ENCODE data around the gene GZF1. TPM values are rescaled to one million over a fixed set of nuclear protein-coding genes. Genes with fewer than 3 reads are reported as not detected.

GZF1 gene
- total RNA-seq, 1 experiment from 2014 or later = 17.0 TPM

- Histone ChIP-seq H3K56ac (ENCODE audit: insufficient read length, low read depth, low read length) (no peak overlapping the region), H2AFZ (ENCODE audit: low read length) (no peak overlapping the region), H4K91ac (ENCODE audit: insufficient read length, low read depth, low read length) (peak overlapping the region; percentile 21), H3T11ph (ENCODE audit: low read length) (no peak overlapping the region), H3K9ac (ENCODE audit: extremely low read depth, insufficient read length, low read length) (peak overlapping the region; percentile 85), H2BK5ac (ENCODE audit: insufficient read length, low read length) (no peak overlapping the region), H3K4me2 (ENCODE audit: insufficient read depth, insufficient read length, low read length) (peak overlapping the region; percentile 88), H3K4ac (ENCODE audit: low read depth, low read length) (0 out of 2 replicates have a peak overlapping the region, but pooled peaks have one; percentile 6), H3K79me1 (ENCODE audit: insufficient read depth, low read depth, low read length, poor library complexity, severe bottlenecking) (peaks cover 3% of the 10 kb centered on the region), H3K27me3 (ENCODE audit: insufficient read depth, low read length) (no peaks in the 10 kb centered on the region), H3K18ac (ENCODE audit: insufficient read length, low read depth, low read length) (peak overlapping the region; percentile 96), H4K8ac (replicated peaks; ENCODE audit: insufficient read length, low read depth, low read length) (no peak overlapping the region), H2BK12ac (ENCODE audit: insufficient read length, low read depth, low read length) (no peak overlapping the region), H3K4me1 (ENCODE audit: insufficient read depth, low read length) (no peaks in the 10 kb centered on the region; the same call in 1 of the 2 replicates), H2BK15ac (ENCODE audit: low read depth, low read length) (no peak overlapping the region), H2AK5ac (ENCODE audit: insufficient read length, low read length) (no peak overlapping the region), H4K5ac (ENCODE audit: insufficient read length, low read depth, low read length) (no peak overlapping the region), H3K27ac (ENCODE audit: insufficient read length, low read depth, low read length) (peak overlapping the region; percentile 40), H3K9me3 (ENCODE audit: control insufficient read depth, low read depth, low read length) (no peaks in the 10 kb centered on the region), H4K20me1 (ENCODE audit: control insufficient read depth, insufficient read depth, insufficient read length) (no peaks in the 10 kb centered on the region), H2BK120ac (ENCODE audit: low read depth, low read length, poor library complexity, severe bottlenecking) (no peak overlapping the region), H3K23ac (ENCODE audit: insufficient read length, low read depth, low read length) (no peak overlapping the region), H3K23me2 (ENCODE audit: insufficient read length, low read depth, low read length, poor library complexity, severe bottlenecking) (peaks cover 13% of the 10 kb centered on the region), H3K79me2 (ENCODE audit: insufficient read depth, low read length) (peaks cover 5% of the 10 kb centered on the region; the same call in 1 of the 2 replicates), H2BK20ac (ENCODE audit: low read depth, low read length, poor library complexity, severe bottlenecking) (no peak overlapping the region), H3K14ac (ENCODE audit: insufficient read depth, low read length) (peak overlapping the region; percentile 58; the same call in 1 of the 2 replicates)
- Mint-ChIP-seq H3K4me1 (peaks cover 22 to 36% of the 10 kb centered on the region in 2 experiments), H3K4me3 (peak overlapping the region; percentile 72 to 90), H3K27ac (peak overlapping the region; percentile 84 to 98 (median 97); a peak in 5 of 7 replicates), H3K36me3 (ENCODE audit: insufficient read depth in 1 of 3, low read depth in 3 of 3) (peaks cover 13 to 15% (median 14%) of the 10 kb centered on the region in 3 experiments), H3K9me3 (no peaks in the 10 kb centered on the region; a peak in 1 of 5 replicates), H3K27me3 (ENCODE audit: low read depth) (no peaks in the 10 kb centered on the region)
- TF ChIP-seq CTCF (conservative IDR thresholded peaks at IDR 0.05) = no peak
- no peak for DNase-seq
- WGBS (ENCODE audit: extremely low coverage, insufficient read length, low lambda C conversion rate) = no CpG with 5 or more reads among the region's 8 CpGs
These were observed 885 bp upstream of the GZF1 start for GRCh38 chr20:23361119-23361475.
